K562 (cell line): ENCODE results near the gene PLA2R1. TPM values are rescaled to one million over a fixed set of nuclear protein-coding genes. Genes with fewer than 3 reads are reported as not detected.

ENCODE experiments used
- ATAC-seq: fragments of 200-7000 bp; cut with Tn5 transposase; 3 replicates; pipeline ENCODE4 v1.9.1; 2020; ENCODE audit warnings: moderate library complexity
- BruUV-seq: library from RNA; stranded (reverse); fragments of 400-500 nt; replicated peaks from 2 replicates; lab custom pipeline; 2021; lab: Mats Ljungman, UMichigan
- CTCF ChIA-PET: fragments of 300-600 bp; formaldehyde crosslinking; extraction: SDS; loops from one replicate; lab custom pipeline; 2021; ENCODE audit warnings: low intra/inter-chr PET ratio; lab: Yijun Ruan, JAX
- POLR2A ChIA-PET: fragments of 300-600, 350-650 bp; sonication (Branson Sonifier 250); formaldehyde crosslinking; extraction: SDS; loops from one replicate; lab custom pipeline; 2021; ENCODE audit warnings: antibody characterized with exemption, inconsistent platforms; lab: Yijun Ruan, JAX
- DNase-seq, 4 experiments: peaks; one replicate each; pipeline versions ENCODE4 v3.0.0 to v3.0.0-alpha.2; 2011 to 2018; ENCODE audit warnings: low spot score in 3 of 4, mixed read lengths in 3 of 4; ENCODE audit errors: extremely low read depth in 1 of 4
- FAIRE-seq: peaks from 2 replicates; lab custom pipeline; 2011; peaks lifted over from hg19 to GRCh38; lab: Jason Lieb, UNC
- H2AFZ ChIP-seq: 2 replicates; pipeline ENCODE4 v1.6.0; 2011; ENCODE audit warnings: low read depth, low read length, control low read depth, inconsistent platforms
- H3K27ac ChIP-seq: fragments of 200-600 bp; 3 replicates; pipeline ENCODE4 v1.8.0; 2011; ENCODE audit warnings: low read depth, mild to moderate bottlenecking, control low read depth, inconsistent platforms, low read length, moderate library complexity, mixed read lengths; ENCODE audit errors: extremely low read depth
- H3K27me3 ChIP-seq, 2 experiments: fragments of 300-600 bp in 1 of 2; 2 replicates in 1 of 2; 3 replicates in 1 of 2; pipeline versions ENCODE4 v1.6.0 to v1.8.0; 2011; ENCODE audit warnings: inconsistent platforms in 2 of 2, low read length in 2 of 2, mild to moderate bottlenecking in 1 of 2, mixed read lengths in 1 of 2, moderate library complexity in 1 of 2; ENCODE audit not compliant: control insufficient read depth in 2 of 2, insufficient read depth in 2 of 2
- H3K36me3 ChIP-seq: fragments of 300-600 bp; 3 replicates; pipeline ENCODE4 v1.8.0; 2011; ENCODE audit warnings: mild to moderate bottlenecking, low read length, inconsistent platforms; ENCODE audit not compliant: control insufficient read depth, insufficient read depth
- H3K4me1 ChIP-seq, 2 experiments: fragments of 200-600 bp in 1 of 2; replicated peaks in 1 of 2; 2 replicates in 1 of 2; 3 replicates in 1 of 2; pipeline versions ENCODE4 v1.5.1 to v1.8.0; 2011; ENCODE audit warnings: inconsistent platforms in 2 of 2, low read length in 2 of 2, mild to moderate bottlenecking in 1 of 2, mixed read lengths in 1 of 2, moderate library complexity in 1 of 2; ENCODE audit not compliant: control insufficient read depth in 2 of 2, insufficient read depth in 2 of 2
- H3K4me2 ChIP-seq: 2 replicates; pipeline ENCODE4 v1.6.1; 2011; ENCODE audit warnings: low read length, control low read depth, inconsistent platforms, mixed read lengths; ENCODE audit not compliant: insufficient read depth
- H3K4me3 ChIP-seq: fragments of 200-600 bp; sonication (generic), shearing (Covaris generic); 2 replicates; pipeline ENCODE4 v1.5.1; 2016; ENCODE audit warnings: control low read depth, inconsistent platforms
- H3K79me2 ChIP-seq: fragments of 200-600 bp; 3 replicates; pipeline ENCODE4 v1.8.0; 2011; ENCODE audit warnings: low read length, inconsistent platforms; ENCODE audit not compliant: control insufficient read depth, insufficient read depth
- H3K9ac ChIP-seq, 2 experiments: 2 replicates each; pipeline versions ENCODE4 v1.6.0 to v1.6.1; 2011; ENCODE audit warnings: low read depth in 2 of 2, low read length in 2 of 2, control low read depth in 1 of 2, inconsistent platforms in 1 of 2, mild to moderate bottlenecking in 1 of 2, mixed read lengths in 1 of 2; ENCODE audit not compliant: insufficient read depth in 1 of 2
- H3K9me1 ChIP-seq: one replicate; pipeline ENCODE4 v1.6.0; 2011; ENCODE audit warnings: inconsistent platforms, mild to moderate bottlenecking, low read length, moderate library complexity; ENCODE audit not compliant: control insufficient read depth, insufficient read depth
- H3K9me3 ChIP-seq: replicated peaks from 2 replicates; pipeline ENCODE4 v1.5.1; 2011; ENCODE audit warnings: low read depth, low read length, inconsistent platforms; ENCODE audit not compliant: control insufficient read depth, insufficient read depth
- H4K20me1 ChIP-seq: replicated peaks from 2 replicates; pipeline ENCODE4 v1.6.1; 2011; ENCODE audit warnings: low read length, inconsistent platforms, mixed read lengths; ENCODE audit not compliant: control insufficient read depth, insufficient read depth
- CTCF ChIP-seq, 3 experiments: IDR thresholded peaks in 2 of 3; conservative IDR thresholded peaks in 1 of 3; 2 replicates each; pipeline ENCODE4 v1.5.1; 2011 to 2012; ENCODE audit warnings: low read length in 3 of 3, mild to moderate bottlenecking in 3 of 3, control low read depth in 2 of 3, improper control_type of control experiment in 1 of 3, inconsistent platforms in 1 of 3, low read depth in 1 of 3, mixed read lengths in 1 of 3, moderate library complexity in 1 of 3; ENCODE audit not compliant: insufficient read depth in 2 of 3
- HNRNPLL ChIP-seq: fragments of 200-400 bp; formaldehyde crosslinking; IDR thresholded peaks from 2 replicates; pipeline ENCODE4 v1.6.1; 2017; ENCODE audit warnings: low read length, low read depth, mild to moderate bottlenecking; ENCODE audit not compliant: poor library complexity, severe bottlenecking
- WGBS: fragments of 100-300 bp; shearing (Covaris generic); methylation state at CpG from one replicate; pipeline ENCODE4 v1.1.6; 2016; ENCODE audit warnings: low coverage, mixed read lengths; ENCODE audit not compliant: insufficient coverage; ENCODE audit errors: missing lambda C conversion rate; 5-methylcytosine and 5-hydroxymethylcytosine counted together
- in situ Hi-C: fragments of 300-500 bp; cut with MboI; formaldehyde crosslinking; loops from 4 replicates; pipeline ENCODE4 v1.15.0; 2018; ENCODE audit warnings: inconsistent platforms, mixed read lengths
- intact Hi-C: fragments of 100-400 bp; cut with micrococcal nuclease; formaldehyde crosslinking; loops from 2 replicates; pipeline ENCODE4 v1.14.2; 2022
- polyA plus RNA-seq, 8 experiments: library from polyadenylated mRNA; depleted of rRNA in 4 of 8; stranded (reverse) in 5 of 8; unstranded in 3 of 8; fragments of >200 nt; fragmentation: Nextera tagmentation in 2 of 8; fragmentation: Illumina TruSeq in 1 of 8; extraction: Ambion mirVana in 2 of 8; extraction: Trizol in 1 of 8; gene quantifications; 2 replicates each; pipeline versions ENCODE4 v1.2.1 to v1.2.3, GENCODE V29; 2011 to 2014; ENCODE audit warnings: inconsistent platforms in 1 of 8, missing spikeins in 1 of 8
- total RNA-seq, 7 experiments: library from RNA; depleted of rRNA in 6 of 7; stranded (reverse); fragments of >200 nt in 6 of 7; fragmentation: Illumina TruSeq in 2 of 7; extraction: Trizol in 2 of 7; gene quantifications; 2 replicates each; pipeline versions ENCODE4 v1.2.1 to v1.2.3, GENCODE V29; 2011 to 2021; ENCODE audit warnings: low replicate concordance in 1 of 7

Gene PLA2R1
- total and polyA plus RNA-seq, 9 of the 15 experiments (the other 6 are each of a cell fraction or from before 2014, with no cell fraction given): not detected

DNA sequence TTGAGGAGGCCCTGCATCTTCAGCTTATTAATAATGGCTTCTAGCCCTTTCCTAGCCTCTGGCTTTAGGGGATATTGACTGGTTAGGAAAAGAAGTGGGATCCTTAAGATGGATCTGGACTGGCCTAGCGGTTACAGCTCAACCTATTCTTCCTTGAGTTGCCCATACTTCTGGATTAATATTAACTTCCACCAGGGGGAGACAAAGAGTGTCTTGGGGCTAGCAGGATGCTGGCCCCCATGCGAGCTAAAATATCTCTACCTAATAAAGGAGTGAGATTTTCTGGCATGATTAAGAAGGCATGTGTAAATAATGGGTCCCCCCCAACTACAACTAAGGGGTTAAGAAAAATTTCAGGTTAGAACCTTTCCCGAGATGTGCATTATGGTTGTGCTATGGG lies 23.2 kb upstream of the PLA2R1 start:
- Histone ChIP-seq H3K9me1 (no peaks in the 10 kb centered on the region), H3K4me1 (no peaks in the 10 kb centered on the region), H3K4me3 (no peak overlapping the region), H3K27me3 (no peaks in the 10 kb centered on the region), H2AFZ (no peak overlapping the region), H3K9ac (no peak overlapping the region), H3K9me3 (peaks cover 5% of the 10 kb centered on the region; the same call in 1 of the 2 replicates), H3K36me3 (no peaks in the 10 kb centered on the region), H3K79me2 (no peaks in the 10 kb centered on the region), H3K4me2 (no peak overlapping the region), H4K20me1 (no peaks in the 10 kb centered on the region), H3K27ac (no peak overlapping the region)
- intact Hi-C loops: loop anchor here (5.0 to 10.0 kb wide), 2 partner anchors 977 to 1859 kb away; no protein-coding TSS in a partner anchor
- peak in 3 of 4 experiments; percentile 30 to 39 (median 35) for DNase-seq
- 3% methylated on average over 3 of the region's 3 CpGs for WGBS
- ATAC-seq: peak; percentile 62; the same call in 1 of the 3 replicates
- FAIRE-seq: no peak
- CTCF ChIA-PET: no interaction called here
- POLR2A ChIA-PET: no interaction called here
- in situ Hi-C loops: no loop called here
- TF ChIP-seq HNRNPLL (no peak), CTCF (IDR thresholded peaks at IDR 0.05 in 2 of 3, conservative IDR thresholded peaks at IDR 0.05 in 1 of 3; ENCODE audit: insufficient read depth in 2 of 3, low read depth in 1 of 3, low read length in 3 of 3) (peak; percentile 33 to 45 (median 34); a peak in 3 of 6 replicates)
- no TSS peak for BruUV-seq
